Body of pancreas (tissue), 4 donors: Measurements from ENCODE around the gene SMPD3. TPM values are rescaled to one million over a fixed set of nuclear protein-coding genes. Genes with fewer than 3 reads are reported as not detected.
A peak's percentile ranks its signal among the peaks of the same experiment; 100 is the strongest.

Experiments used
- ATAC-seq: fragments of 150-250 bp; one replicate; pipeline ENCODE4 v1.9.1; 2016
- DNase-seq, 4 donors: peaks; one replicate each; pipeline ENCODE4 v3.0.0-alpha.2; 2019
- H3K27ac ChIP-seq, 4 donors: fragments of 200-600 bp; sonication (generic); 1 replicate in 3 of 4; 2 replicates in 1 of 4; pipeline versions ENCODE4 v1.5.1 to v1.6.1; 2016 to 2019; ENCODE audit warnings: mild to moderate bottlenecking in 1 of 4, mixed read lengths in 1 of 4, moderate library complexity in 1 of 4
- H3K27me3 ChIP-seq, 2 donors: fragments of 200-600 bp; sonication (generic); one replicate each; pipeline ENCODE4 v1.6.0; 2016; ENCODE audit warnings: mild to moderate bottlenecking in 1 of 2
- H3K36me3 ChIP-seq, 2 donors: fragments of 200-600 bp; sonication (generic); replicated peaks in 1 of 2; 2 replicates each; pipeline ENCODE4 v1.5.1; 2016; ENCODE audit warnings: low read depth in 2 of 2; ENCODE audit not compliant: insufficient read depth in 1 of 2
- H3K4me1 ChIP-seq: fragments of 200-600 bp; sonication (generic); one replicate; pipeline ENCODE4 v1.6.0; 2016
- H3K4me3 ChIP-seq, 2 donors: fragments of 200-600 bp; sonication (generic); 1 replicate in 1 of 2; 2 replicates in 1 of 2; pipeline ENCODE4 v1.5.1; 2016 to 2019
- H3K9me3 ChIP-seq, 3 donors: fragments of 200-600 bp; sonication (generic); 1 replicate in 2 of 3; 2 replicates in 1 of 3; pipeline ENCODE4 v1.5.1; 2016
- POLR2A ChIP-seq, 3 donors: fragments of 450-650 bp; IDR thresholded peaks; one replicate each; pipeline ENCODE4 v1.6.1; 2016; ENCODE audit warnings: antibody characterized with exemption in 3 of 3, mild to moderate bottlenecking in 2 of 3
- WGBS, 2 donors: methylation state at CpG; one replicate each; pipeline ENCODE4 v1.1.5; 2017; 5-methylcytosine and 5-hydroxymethylcytosine counted together
- intact Hi-C: fragments of 100-400 bp; cut with DNase I; formaldehyde crosslinking; loops from one replicate; pipeline ENCODE4 v1.15.1; 2023
- total RNA-seq, 2 donors: library from RNA; depleted of rRNA; stranded (reverse); fragments of >200 nt; gene quantifications; one replicate each; pipeline ENCODE4 v1.1.0, GENCODE V29; 2016
- TF ChIP-seq, protein P1 (sequence below), 7 experiments: fragments of 450-650 bp in 4 of 7; fragments of 200-600 bp in 3 of 7; sonication (generic) in 3 of 7; IDR thresholded peaks; one replicate each; pipeline ENCODE4 v1.5.1; 2016 to 2019; ENCODE audit warnings: antibody characterized with exemption in 7 of 7

SMPD3 gene
- total RNA-seq, 2 donors from 2014 or later = 1.3 to 4.6 TPM

DNA sequence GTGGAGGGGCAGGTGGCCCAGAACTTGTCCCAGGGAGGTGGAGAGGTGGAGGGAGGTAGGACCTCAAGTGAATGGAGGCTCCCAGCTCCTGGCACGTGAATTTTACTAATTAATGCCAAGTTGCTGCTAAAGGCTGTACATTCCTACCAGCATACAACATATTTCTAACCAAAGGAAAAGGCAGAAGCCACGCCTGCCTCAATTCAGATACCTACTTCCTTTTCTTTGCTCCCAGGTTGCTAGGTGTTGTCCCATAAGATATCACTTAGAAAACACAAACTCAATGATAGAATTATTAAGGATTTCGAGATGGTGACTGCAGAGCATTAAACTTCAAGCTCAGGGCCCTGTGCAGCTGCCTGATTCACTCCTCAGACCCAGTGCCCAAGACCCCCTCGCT lies 20.5 kb upstream of the SMPD3 start:
- ATAC-seq (no peak), DNase-seq (no peak)
- intact Hi-C loops = no loop called here
- H3K4me3 ChIP-seq = no peak overlapping the region
- no peak for TF ChIP-seq POLR2A (IDR thresholded peaks at IDR 0.05)
- TF ChIP-seq, protein P1, sequence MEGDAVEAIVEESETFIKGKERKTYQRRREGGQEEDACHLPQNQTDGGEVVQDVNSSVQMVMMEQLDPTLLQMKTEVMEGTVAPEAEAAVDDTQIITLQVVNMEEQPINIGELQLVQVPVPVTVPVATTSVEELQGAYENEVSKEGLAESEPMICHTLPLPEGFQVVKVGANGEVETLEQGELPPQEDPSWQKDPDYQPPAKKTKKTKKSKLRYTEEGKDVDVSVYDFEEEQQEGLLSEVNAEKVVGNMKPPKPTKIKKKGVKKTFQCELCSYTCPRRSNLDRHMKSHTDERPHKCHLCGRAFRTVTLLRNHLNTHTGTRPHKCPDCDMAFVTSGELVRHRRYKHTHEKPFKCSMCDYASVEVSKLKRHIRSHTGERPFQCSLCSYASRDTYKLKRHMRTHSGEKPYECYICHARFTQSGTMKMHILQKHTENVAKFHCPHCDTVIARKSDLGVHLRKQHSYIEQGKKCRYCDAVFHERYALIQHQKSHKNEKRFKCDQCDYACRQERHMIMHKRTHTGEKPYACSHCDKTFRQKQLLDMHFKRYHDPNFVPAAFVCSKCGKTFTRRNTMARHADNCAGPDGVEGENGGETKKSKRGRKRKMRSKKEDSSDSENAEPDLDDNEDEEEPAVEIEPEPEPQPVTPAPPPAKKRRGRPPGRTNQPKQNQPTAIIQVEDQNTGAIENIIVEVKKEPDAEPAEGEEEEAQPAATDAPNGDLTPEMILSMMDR (IDR thresholded peaks at IDR 0.05) = no peak
- H3K9me3 ChIP-seq = no peaks in the 10 kb centered on the region
- H3K27ac ChIP-seq = peak overlapping the region in 1 of 4 donors; percentile 72
- peaks cover 15% of the 10 kb centered on the region for H3K4me1 ChIP-seq
- WGBS, 2 donors = 70 to 86% methylated on average over 4 of the region's 4 CpGs
- H3K36me3 ChIP-seq = no peaks in the 10 kb centered on the region
- H3K27me3 ChIP-seq = no peaks in the 10 kb centered on the region

DNA sequence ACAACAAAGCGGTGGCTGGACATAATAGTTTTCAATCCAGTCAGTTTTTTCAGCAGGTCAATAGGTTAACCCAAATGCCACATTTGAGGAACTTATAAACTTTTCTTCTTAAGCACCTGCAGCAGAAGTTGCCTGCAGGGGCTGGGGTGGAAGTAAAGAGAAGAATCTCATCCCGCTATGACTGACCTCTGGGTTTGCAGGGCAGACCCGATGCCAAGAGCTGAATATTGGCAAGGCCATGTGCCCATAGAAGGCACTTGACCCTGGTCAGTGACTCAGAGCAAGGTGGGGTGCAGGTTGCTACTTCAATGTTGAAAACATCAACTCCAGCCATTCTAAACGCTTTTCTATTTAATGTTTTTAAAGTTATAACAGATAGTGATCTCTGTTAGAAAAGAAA lies 17.9 kb upstream of the SMPD3 start:
- Histone ChIP-seq H3K4me3 (no peak overlapping the region), H3K4me1 (peaks cover 15% of the 10 kb centered on the region), H3K27ac (no peak overlapping the region), H3K9me3 (no peaks in the 10 kb centered on the region), H3K36me3 (no peaks in the 10 kb centered on the region), H3K27me3 (no peaks in the 10 kb centered on the region)
- 54 to 59% methylated on average over 4 of the region's 4 CpGs for WGBS, 2 donors
- ATAC-seq (no peak), DNase-seq (no peak)
- TF ChIP-seq, protein P1 (IDR thresholded peaks at IDR 0.05) = no peak
- no peak for TF ChIP-seq POLR2A (IDR thresholded peaks at IDR 0.05)
- intact Hi-C loops = no loop called here

DNA sequence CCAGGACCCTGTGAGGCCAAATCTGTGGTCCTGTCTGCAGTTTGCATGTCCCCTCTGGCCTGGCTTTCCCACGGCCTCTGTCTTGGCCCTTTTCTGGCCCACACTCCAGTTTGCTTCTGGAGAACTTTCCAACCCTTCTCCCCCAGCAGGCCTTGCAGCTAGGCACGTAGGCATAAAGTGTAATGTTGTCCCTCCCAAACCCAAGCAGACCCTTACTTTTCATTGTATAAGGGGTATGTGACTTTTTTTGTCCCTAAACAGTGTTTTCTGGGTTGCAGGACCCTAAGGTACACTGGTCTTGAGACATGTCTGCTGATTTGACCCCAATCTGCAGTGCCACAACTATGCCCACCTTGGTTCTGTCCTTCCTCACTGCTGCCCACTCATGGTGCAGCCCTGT lies 15.6 kb upstream of the SMPD3 start:
- 75 to 89% methylated on average over 2 of the region's 2 CpGs for WGBS, 2 donors
- Histone ChIP-seq H3K9me3 (no peaks in the 10 kb centered on the region), H3K27me3 (no peaks in the 10 kb centered on the region), H3K36me3 (no peaks in the 10 kb centered on the region), H3K27ac (no peak overlapping the region), H3K4me3 (no peak overlapping the region), H3K4me1 (no peaks in the 10 kb centered on the region)
- no peak for ATAC-seq
- intact Hi-C loops = no loop called here
- no peak for DNase-seq
- no peak for TF ChIP-seq POLR2A (IDR thresholded peaks at IDR 0.05)
- TF ChIP-seq, protein P1 (IDR thresholded peaks at IDR 0.05) = no peak

DNA sequence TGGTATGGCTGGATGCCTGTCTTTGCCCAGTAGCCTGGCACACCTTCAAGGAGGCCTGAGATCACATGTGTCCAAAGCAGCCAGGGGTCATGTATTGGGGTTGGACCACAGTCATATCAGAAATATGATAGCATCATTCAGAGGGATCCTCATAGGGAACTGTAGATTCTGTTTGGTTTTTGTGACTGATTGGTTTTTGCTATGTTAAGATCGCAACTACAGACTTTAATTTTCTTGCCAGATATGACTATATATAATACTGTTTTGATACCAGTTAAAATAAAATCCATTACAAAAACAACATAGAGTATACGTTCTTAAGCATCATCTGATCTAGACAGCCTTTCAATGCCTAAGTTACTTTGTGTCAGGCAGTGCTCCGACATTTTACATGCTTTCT lies 11.8 kb upstream of the SMPD3 start:
- 78 to 82% methylated on average over 3 of the region's 3 CpGs for WGBS, 2 donors

DNA sequence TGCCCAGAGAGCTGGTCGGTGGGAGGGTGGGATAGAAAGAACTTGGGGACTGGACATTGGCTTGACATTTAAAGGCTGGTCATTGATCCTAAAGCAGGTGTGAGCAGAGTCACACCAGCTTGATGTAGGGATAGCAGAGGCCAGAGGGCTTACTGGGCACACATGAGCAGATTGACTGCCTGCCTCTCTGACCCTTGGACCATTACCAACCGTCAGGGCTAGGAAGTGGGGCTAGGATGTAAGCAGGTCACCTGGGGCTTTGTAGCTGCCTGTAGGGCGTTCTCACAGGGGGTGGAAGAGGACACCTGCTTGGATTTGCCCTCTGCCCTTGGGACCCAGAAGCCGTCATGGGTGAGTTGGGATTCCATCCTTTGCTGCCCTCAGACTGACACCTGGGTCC lies 11.1 kb upstream of the SMPD3 start:
- intact Hi-C loops = loop anchor here (10.0 kb wide), 1 partner anchor 45 kb away; no protein-coding TSS in a partner anchor
- no peak overlapping the region for H3K27ac ChIP-seq
- no peak overlapping the region for H3K4me3 ChIP-seq
- no peak for TF ChIP-seq POLR2A (IDR thresholded peaks at IDR 0.05)
- TF ChIP-seq, protein P1 (IDR thresholded peaks at IDR 0.05) = no peak
- H3K27me3 ChIP-seq = no peaks in the 10 kb centered on the region
- no peaks in the 10 kb centered on the region for H3K4me1 ChIP-seq
- WGBS, 2 donors = 57 to 69% methylated on average over 2 to 4 of the region's 4 CpGs
- H3K9me3 ChIP-seq = no peaks in the 10 kb centered on the region
- H3K36me3 ChIP-seq = no peaks in the 10 kb centered on the region
- DNase-seq (no peak), ATAC-seq (no peak)

More for the DNA sequence above, 11.8 kb upstream of the SMPD3 start:
- Histone ChIP-seq H3K4me1 (no peaks in the 10 kb centered on the region), H3K9me3 (no peaks in the 10 kb centered on the region), H3K27me3 (no peaks in the 10 kb centered on the region), H3K4me3 (no peak overlapping the region), H3K36me3 (no peaks in the 10 kb centered on the region), H3K27ac (no peak overlapping the region)
- intact Hi-C loops = no loop called here
- no peak for ATAC-seq
- DNase-seq = no peak
- TF ChIP-seq, protein P1 (IDR thresholded peaks at IDR 0.05) = no peak
- TF ChIP-seq POLR2A (IDR thresholded peaks at IDR 0.05) = no peak
